ENCODE data around the gene KYNU. TPM values are rescaled to one million over a fixed set of nuclear protein-coding genes. Genes with fewer than 3 reads are reported as not detected.
"Not testable (repeated sequence)": the region's sequence is repeated elsewhere in the genome, so short reads cannot be mapped to it uniquely, and the experiment has no call there.

The KYNU gene
- total and polyA plus RNA-seq, 7 experiments from 2014 or later: 0.13 to 23.4 (median 1.4) TPM; not detected in 2

GRCh38 chr2:143084462-143084861 lies 207.0 kb downstream of the KYNU start:
- H3K9me3 ChIP-seq (ENCODE audit: control insufficient read depth in 2 of 3, low read length in 3 of 3): no peaks in the 10 kb centered on the region
- Mint-ChIP-seq H3K4me3 (no peak overlapping the region), H3K27ac (peak overlapping the region in 1 of 9 donors; percentile 35), H3K36me3 (no peaks in the 10 kb centered on the region), H3K4me1 (peaks cover 0 to 26% (median 5%) of the 10 kb centered on the region in 7 donors), H3K9me3 (peaks cover 0 to 3% (median 0%) of the 10 kb centered on the region in 11 donors), H3K27me3 (no peaks in the 10 kb centered on the region)
- ChIA-PET POLR2A (no interaction called here), CTCF (no interaction called here)
- intact Hi-C loops (cut with micrococcal nuclease): no loop called here
- no peak overlapping the region for H3K27ac ChIP-seq (ENCODE audit: low read depth, low read length)
- no peak for ATAC-seq
- no peaks in the 10 kb centered on the region for H3K27me3 ChIP-seq (ENCODE audit: control insufficient read depth in 2 of 2, insufficient read depth in 2 of 2, low read length in 2 of 2)
- H3K4me1 ChIP-seq (ENCODE audit: control insufficient read depth in 2 of 2, insufficient read depth in 2 of 2, low read length in 2 of 2): peaks cover 0 to 10% of the 10 kb centered on the region in 2 donors
- DNase-seq: no peak
- no peak overlapping the region for H3K4me3 ChIP-seq (ENCODE audit: low read length)
- H3K36me3 ChIP-seq (ENCODE audit: control insufficient read depth in 2 of 3, insufficient read depth in 3 of 3, low read length in 3 of 3): no peaks in the 10 kb centered on the region

- Mint-ChIP-seq H3K27ac (peak overlapping the region in 2 of 9 donors; percentile 48 to 60), H3K4me1 (peaks cover 0 to 26% (median 5%) of the 10 kb centered on the region in 7 donors), H3K36me3 (no peaks in the 10 kb centered on the region), H3K27me3 (no peaks in the 10 kb centered on the region), H3K9me3 (peaks cover 0 to 3% (median 0%) of the 10 kb centered on the region in 11 donors), H3K4me3 (peak overlapping the region in 1 of 10 donors; percentile 2)
- ChIA-PET CTCF (interaction anchor here (0.6 kb wide), 1 partner anchor 170 kb away, joined by 5 read pairs; no protein-coding TSS in a partner anchor), POLR2A (no interaction called here)
- Histone ChIP-seq H3K4me3 (ENCODE audit: low read length) (no peak overlapping the region), H3K9me3 (ENCODE audit: control insufficient read depth in 2 of 3, low read length in 3 of 3) (no peaks in the 10 kb centered on the region), H3K27ac (ENCODE audit: low read depth, low read length) (no peak overlapping the region), H3K27me3 (ENCODE audit: control insufficient read depth in 2 of 2, insufficient read depth in 2 of 2, low read length in 2 of 2) (no peaks in the 10 kb centered on the region), H3K4me1 (ENCODE audit: control insufficient read depth in 2 of 2, insufficient read depth in 2 of 2, low read length in 2 of 2) (peaks cover 0 to 10% of the 10 kb centered on the region in 2 donors), H3K36me3 (ENCODE audit: control insufficient read depth in 2 of 3, insufficient read depth in 3 of 3, low read length in 3 of 3) (no peaks in the 10 kb centered on the region)
- no peak for ATAC-seq
- intact Hi-C loops (cut with micrococcal nuclease): no loop called here
- DNase-seq: no peak
These were observed 207.8 kb downstream of the KYNU start for GRCh38 chr2:143085125-143085784.

DNA sequence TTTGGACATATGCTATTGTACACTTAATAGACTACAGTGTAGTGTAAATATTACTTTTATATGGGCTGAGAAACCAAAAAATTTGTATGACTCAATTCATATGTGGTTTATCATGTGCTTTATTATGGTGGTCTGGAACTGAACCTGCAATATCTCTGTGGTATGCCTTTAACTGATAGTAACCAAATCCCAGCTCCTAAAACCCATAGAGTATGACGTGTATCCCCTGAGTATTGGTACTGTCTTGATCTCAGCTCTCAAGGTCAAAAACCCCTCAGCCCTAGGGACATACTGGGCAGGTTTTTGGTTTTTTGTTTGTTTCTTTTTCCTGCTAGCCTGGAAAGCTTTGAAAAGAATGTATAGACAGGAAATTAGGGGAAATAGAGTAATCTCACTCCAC lies 209.6 kb downstream of the KYNU start:
- POLR2A ChIA-PET: interaction anchor here (0.6 kb wide), 1 partner anchor 15 kb away, joined by 3 read pairs; no protein-coding TSS in a partner anchor
- peaks cover 0 to 26% (median 5%) of the 10 kb centered on the region in 7 donors for H3K4me1 Mint-ChIP-seq
- Histone ChIP-seq H3K36me3 (ENCODE audit: control insufficient read depth in 2 of 3, insufficient read depth in 3 of 3, low read length in 3 of 3) (no peaks in the 10 kb centered on the region), H3K9me3 (ENCODE audit: control insufficient read depth in 2 of 3, low read length in 3 of 3) (no peaks in the 10 kb centered on the region), H3K4me3 (ENCODE audit: low read length) (no peak overlapping the region), H3K27me3 (ENCODE audit: control insufficient read depth in 2 of 2, insufficient read depth in 2 of 2, low read length in 2 of 2) (no peaks in the 10 kb centered on the region), H3K27ac (ENCODE audit: low read depth, low read length) (no peak overlapping the region), H3K4me1 (ENCODE audit: control insufficient read depth in 2 of 2, insufficient read depth in 2 of 2, low read length in 2 of 2) (peaks cover 0 to 10% of the 10 kb centered on the region in 2 donors)
- H3K9me3 Mint-ChIP-seq: peaks cover 0 to under 1% (median 0%) of the 10 kb centered on the region in 11 donors
- no peaks in the 10 kb centered on the region for H3K27me3 Mint-ChIP-seq
- CTCF ChIA-PET: interaction anchor here (0.5 kb wide), 1 partner anchor 53 kb away, joined by 3 read pairs; no protein-coding TSS in a partner anchor
- H3K36me3 Mint-ChIP-seq: no peaks in the 10 kb centered on the region
- ATAC-seq (no peak), DNase-seq (no peak)
- intact Hi-C loops (cut with micrococcal nuclease): no loop called here
- no peak overlapping the region for H3K4me3 Mint-ChIP-seq
- no peak overlapping the region for H3K27ac Mint-ChIP-seq

- CTCF ChIA-PET: no interaction called here
- POLR2A ChIA-PET: no interaction called here
- H3K4me3 ChIP-seq (ENCODE audit: low read length): no peak overlapping the region
- Mint-ChIP-seq H3K9me3 (no peaks in the 10 kb centered on the region), H3K4me3 (no peak overlapping the region), H3K4me1 (peaks cover 0 to 26% (median 5%) of the 10 kb centered on the region in 7 donors), H3K27me3 (no peaks in the 10 kb centered on the region), H3K27ac (no peak overlapping the region), H3K36me3 (no peaks in the 10 kb centered on the region)
- intact Hi-C loops (cut with micrococcal nuclease): no loop called here
- ATAC-seq (no peak), DNase-seq (no peak)
- H3K27me3 ChIP-seq (ENCODE audit: control insufficient read depth in 2 of 2, insufficient read depth in 2 of 2, low read length in 2 of 2): no peaks in the 10 kb centered on the region
- H3K9me3 ChIP-seq (ENCODE audit: control insufficient read depth in 2 of 3, low read length in 3 of 3): no peaks in the 10 kb centered on the region
- H3K36me3 ChIP-seq (ENCODE audit: control insufficient read depth in 2 of 3, insufficient read depth in 3 of 3, low read length in 3 of 3): no peaks in the 10 kb centered on the region
- no peak overlapping the region for H3K27ac ChIP-seq (ENCODE audit: low read depth, low read length)
- H3K4me1 ChIP-seq (ENCODE audit: control insufficient read depth in 2 of 2, insufficient read depth in 2 of 2, low read length in 2 of 2): peaks cover 0 to 10% of the 10 kb centered on the region in 2 donors
These were observed 210.9 kb downstream of the KYNU start for GRCh38 chr2:143088388-143088787.

GRCh38 chr2:143089520-143089919 lies 212.1 kb downstream of the KYNU start:
- CTCF ChIA-PET, DNase-seq, POLR2A ChIA-PET: not testable (repeated sequence)

More at GRCh38 chr2:143089520-143089919, 212.1 kb downstream of the KYNU start:
- H3K27ac ChIP-seq (ENCODE audit: low read depth, low read length); H3K4me1 ChIP-seq (ENCODE audit: control insufficient read depth in 2 of 2, insufficient read depth in 2 of 2, low read length in 2 of 2); H3K4me3 ChIP-seq (ENCODE audit: low read length); H3K27ac Mint-ChIP-seq; H3K36me3 Mint-ChIP-seq; H3K36me3 ChIP-seq (ENCODE audit: control insufficient read depth in 2 of 3, insufficient read depth in 3 of 3, low read length in 3 of 3); H3K9me3 ChIP-seq (ENCODE audit: control insufficient read depth in 2 of 3, low read length in 3 of 3); H3K4me3 Mint-ChIP-seq; H3K27me3 ChIP-seq (ENCODE audit: control insufficient read depth in 2 of 2, insufficient read depth in 2 of 2, low read length in 2 of 2); H3K27me3 Mint-ChIP-seq; ATAC-seq; intact Hi-C loops (cut with micrococcal nuclease); H3K9me3 Mint-ChIP-seq: not testable (repeated sequence)
- H3K4me1 Mint-ChIP-seq: peaks cover 0 to 16% (median 3%) of the 10 kb centered on the region in 7 donors
